Caco-2 (cell line): Measurements from ENCODE around the gene CLK2. TPM values are rescaled to one million over a fixed set of nuclear protein-coding genes. Genes with fewer than 3 reads are reported as not detected.
"Not testable (repeated sequence)": the region's sequence is repeated elsewhere in the genome, so short reads cannot be mapped to it uniquely, and the experiment has no call there.

Experiments used
- BruUV-seq: library from RNA; stranded (reverse); fragments of 400-500 nt; replicated peaks from 2 replicates; lab custom pipeline; 2021; lab: Mats Ljungman, UMichigan
- CTCF ChIA-PET: fragments of 300-600 bp; sonication (Branson Sonifier 250); formaldehyde crosslinking; loops from one replicate; lab custom pipeline; 2022; ENCODE audit warnings: antibody characterized with exemption; lab: Charles Lee
- POLR2A ChIA-PET: fragments of 300-600 bp; sonication (Branson Sonifier 250); formaldehyde crosslinking; loops from one replicate; lab custom pipeline; 2022; ENCODE audit warnings: antibody characterized with exemption; lab: Charles Lee
- DNase-seq, 2 experiments: peaks; one replicate each; pipeline versions ENCODE4 v3.0.0 to v3.0.0-alpha.2; 2020 to 2022
- H3K27me3 ChIP-seq: replicated peaks from 2 replicates; pipeline ENCODE4 v1.6.0; 2011; ENCODE audit warnings: low read length; ENCODE audit not compliant: control insufficient read depth, insufficient read depth
- H3K36me3 ChIP-seq: 2 replicates; pipeline ENCODE4 v1.5.1; 2011; ENCODE audit warnings: low read length; ENCODE audit not compliant: control insufficient read depth, insufficient read depth
- H3K4me1 ChIP-seq: fragments of 250-450 bp; sonication (Bioruptor Pico); 2 replicates; pipeline ENCODE4 v1.5.1; 2020; ENCODE audit warnings: mild to moderate bottlenecking
- H3K4me3 ChIP-seq: 2 replicates; pipeline ENCODE4 v1.5.1; 2011; ENCODE audit warnings: low read depth, mild to moderate bottlenecking, control low read depth, low read length
- H3K9me3 ChIP-seq: fragments of 250-450 bp; sonication (Bioruptor Pico); 2 replicates; pipeline ENCODE4 v1.5.1; 2020; ENCODE audit warnings: mild to moderate bottlenecking, moderate library complexity
- H3K27ac Mint-ChIP-seq: one replicate; pipeline ENCODE4 v1.8.0; 2022; ENCODE audit warnings: mixed read lengths; ENCODE audit not compliant: unreplicated experiment
- H3K27me3 Mint-ChIP-seq: one replicate; pipeline ENCODE4 v1.8.0; 2022; ENCODE audit warnings: mixed read lengths; ENCODE audit not compliant: insufficient read depth, unreplicated experiment
- H3K36me3 Mint-ChIP-seq: one replicate; pipeline ENCODE4 v1.8.0; 2022; ENCODE audit warnings: mild to moderate bottlenecking, mixed read lengths; ENCODE audit not compliant: insufficient read depth, unreplicated experiment
- H3K4me1 Mint-ChIP-seq: one replicate; pipeline ENCODE4 v1.8.0; 2022; ENCODE audit warnings: low read depth, mixed read lengths; ENCODE audit not compliant: unreplicated experiment
- H3K4me3 Mint-ChIP-seq: one replicate; pipeline ENCODE4 v1.8.0; 2022; ENCODE audit warnings: mild to moderate bottlenecking, moderate library complexity, mixed read lengths; ENCODE audit not compliant: unreplicated experiment
- H3K9me3 Mint-ChIP-seq: one replicate; pipeline ENCODE4 v1.8.0; 2022; ENCODE audit warnings: mixed read lengths; ENCODE audit not compliant: unreplicated experiment
- CTCF ChIP-seq, 2 experiments: fragments of 200-600 bp in 1 of 2; IDR thresholded peaks; 1 replicate in 1 of 2; 2 replicates in 1 of 2; pipeline versions ENCODE4 v1.5.1 to v1.8.0; 2011 to 2022; ENCODE audit warnings: antibody characterized with exemption in 1 of 2, control low read depth in 1 of 2, inconsistent platforms in 1 of 2, low read depth in 1 of 2, low read length in 1 of 2, mild to moderate bottlenecking in 1 of 2, moderate library complexity in 1 of 2; ENCODE audit not compliant: insufficient read depth in 1 of 2, severe bottlenecking in 1 of 2, unreplicated experiment in 1 of 2
- intact Hi-C: fragments of 100-400 bp; cut with micrococcal nuclease; formaldehyde crosslinking; loops from one replicate; pipeline ENCODE4 v1.10.0; 2022; ENCODE audit not compliant: unreplicated experiment
- total RNA-seq: library from RNA; stranded (reverse); gene quantifications from 2 replicates; pipeline ENCODE4 v1.2.3, GENCODE V29; 2022

The CLK2 gene
- total RNA-seq, 1 experiment from 2014 or later: 57.5 TPM

GRCh38 chr1:155218854-155219591 lies 54.3 kb downstream of the CLK2 start:
- peaks cover 10% of the 10 kb centered on the region for H3K4me1 Mint-ChIP-seq
- H3K4me1 ChIP-seq: peaks cover 5% of the 10 kb centered on the region
- no peaks in the 10 kb centered on the region for H3K27me3 Mint-ChIP-seq
- H3K9me3 Mint-ChIP-seq: no peaks in the 10 kb centered on the region
- H3K27ac Mint-ChIP-seq: peak overlapping the region; percentile 47
- no peak for TF ChIP-seq CTCF (IDR thresholded peaks at IDR 0.05; ENCODE audit: insufficient read depth in 1 of 2, low read depth in 1 of 2, low read length in 1 of 2, severe bottlenecking in 1 of 2, unreplicated experiment in 1 of 2)
- POLR2A ChIA-PET: interaction anchor here (0.8 kb wide), 1 partner anchor 10 kb away, joined by 4 read pairs; no protein-coding TSS in a partner anchor
- DNase-seq: peak; percentile 64 to 68
- H3K36me3 Mint-ChIP-seq: peaks cover 9% of the 10 kb centered on the region
- H3K9me3 ChIP-seq: no peaks in the 10 kb centered on the region
- no peaks in the 10 kb centered on the region; the same call in 1 of the 2 replicates for H3K36me3 ChIP-seq
- BruUV-seq: no TSS peak
- H3K4me3 Mint-ChIP-seq: peak overlapping the region; percentile 66
- no peaks in the 10 kb centered on the region for H3K27me3 ChIP-seq
- CTCF ChIA-PET: interaction anchor here (0.9 to 1.5 kb wide), 3 partner anchors 12 to 32 kb away, joined by 3 to 4 read pairs (median 4); no protein-coding TSS in a partner anchor
- intact Hi-C loops: no loop called here
- peak overlapping the region; percentile 29 for H3K4me3 ChIP-seq

DNA sequence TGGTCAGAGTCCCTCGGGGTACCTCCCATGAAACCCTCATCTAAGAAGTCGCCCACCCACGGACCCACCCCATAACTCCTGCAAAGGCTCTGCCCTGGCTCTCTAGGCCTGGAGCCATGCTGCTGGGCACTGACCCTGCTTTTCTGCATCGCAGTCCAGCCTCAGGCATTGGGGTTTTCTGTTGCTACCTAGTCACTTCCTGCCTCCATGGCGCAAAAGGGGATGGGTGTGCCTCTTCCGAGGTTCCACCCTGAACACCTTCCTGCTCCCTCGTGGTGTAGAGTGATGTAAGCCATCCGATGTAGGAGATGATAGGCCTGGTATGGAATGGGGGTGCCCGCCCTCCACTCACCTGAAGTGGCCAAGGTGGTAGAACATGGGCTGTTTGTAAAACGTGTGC lies 58.6 kb downstream of the CLK2 start:
- intact Hi-C loops, H3K4me1 ChIP-seq, POLR2A ChIA-PET, H3K27me3 Mint-ChIP-seq, H3K9me3 ChIP-seq, H3K4me3 Mint-ChIP-seq, H3K36me3 ChIP-seq, H3K36me3 Mint-ChIP-seq, H3K9me3 Mint-ChIP-seq, H3K27ac Mint-ChIP-seq, H3K4me3 ChIP-seq, BruUV-seq, CTCF ChIA-PET, DNase-seq, H3K27me3 ChIP-seq: not testable (repeated sequence)
- H3K4me1 Mint-ChIP-seq: peaks cover 14% of the 10 kb centered on the region

Other genes with a start within 250 kb of the CLK2 start
- 0.26 and 0.61 TPM in 2 replicates for gene DCST2, start 239.7 kb downstream of the CLK2 start, total RNA-seq
- gene DCST1, start 239.7 kb downstream of the CLK2 start, total RNA-seq: 0.32 TPM in 1 of 2 replicates, not detected in the other
- gene ADAM15, start 222.2 kb downstream of the CLK2 start, total RNA-seq: 44.0 and 48.2 TPM in 2 replicates
- gene EFNA4, start 209.8 kb downstream of the CLK2 start, total RNA-seq: 13.8 and 16.0 TPM in 2 replicates
- 3.4 and 3.5 TPM in 2 replicates for gene EFNA3, start 194.7 kb downstream of the CLK2 start, total RNA-seq
- 42.5 and 47.9 TPM in 2 replicates for gene EFNA1, start 145.6 kb downstream of the CLK2 start, total RNA-seq
- 38.4 and 43.6 TPM in 2 replicates for gene SLC50A1, start 137.7 kb downstream of the CLK2 start, total RNA-seq
- 27.8 and 30.7 TPM in 2 replicates for gene DPM3, start 133.0 kb downstream of the CLK2 start, total RNA-seq
- 215 and 219 TPM in 2 replicates for gene KRTCAP2, start 100.2 kb downstream of the CLK2 start, total RNA-seq
- gene TRIM46, start 99.7 kb downstream of the CLK2 start, total RNA-seq: 0.11 TPM in 1 of 2 replicates, not detected in the other
- 6.2 and 7.4 TPM in 2 replicates for gene THBS3, start 65.6 kb downstream of the CLK2 start, total RNA-seq
- gene MTX1, start 64.8 kb downstream of the CLK2 start, total RNA-seq: 64.9 and 65.3 TPM in 2 replicates
- gene ENTREP3, start 18.0 kb downstream of the CLK2 start, total RNA-seq: 33.1 and 36.6 TPM in 2 replicates
- gene SCAMP3, start 11.1 kb downstream of the CLK2 start, total RNA-seq: 53.4 and 55.9 TPM in 2 replicates
- gene HCN3, start 4.0 kb upstream of the CLK2 start, total RNA-seq: 8.0 and 8.8 TPM in 2 replicates
- not detected in 2 replicates for gene PKLR, start 27.9 kb upstream of the CLK2 start, total RNA-seq
- gene FDPS, start 35.4 kb upstream of the CLK2 start, total RNA-seq: 228 and 235 TPM in 2 replicates
- gene RUSC1, start 47.4 kb upstream of the CLK2 start, total RNA-seq: 44.1 and 44.4 TPM in 2 replicates